OCI-LY3 (cell line): Measurements from ENCODE around the gene SHISA6.

Experiments
- H2AFZ ChIP-seq: fragments of 200-600, 300-600 bp; shearing (Covaris generic); 2 replicates; pipeline ENCODE4 v1.6.0; 2014; ENCODE audit warnings: antibody characterized with exemption, low read depth, low read length
- H3K27ac ChIP-seq: fragments of 200-600, 300-600 bp; sonication (generic); 2 replicates; pipeline ENCODE4 v1.5.1; 2014; ENCODE audit warnings: mild to moderate bottlenecking, low read length, moderate library complexity, mixed read lengths
- H3K27me3 ChIP-seq: fragments of 200-600, 300-600 bp; sonication (generic); 2 replicates; pipeline ENCODE4 v1.6.1; 2014; ENCODE audit warnings: low read depth, low read length, mixed read lengths
- H3K36me3 ChIP-seq: fragments of 200-600, 300-600 bp; sonication (generic); replicated peaks from 2 replicates; pipeline ENCODE3; 2014; ENCODE audit warnings: low read depth, low read length, mixed read lengths
- H3K4me1 ChIP-seq: fragments of 300-600, 200-600 bp; sonication (generic); 2 replicates; pipeline ENCODE4 v1.6.1; 2014; ENCODE audit warnings: low read length, mixed read lengths
- H3K4me2 ChIP-seq: fragments of 200-600, 300-600 bp; sonication (generic); 2 replicates; pipeline ENCODE4 v1.6.1; 2014; ENCODE audit warnings: low read length, mixed read lengths
- H3K4me3 ChIP-seq: fragments of 300-600, 200-600 bp; sonication (generic); 2 replicates; pipeline ENCODE4 v1.5.1; 2014; ENCODE audit warnings: antibody characterized with exemption, mild to moderate bottlenecking, low read length, moderate library complexity
- H3K79me2 ChIP-seq: fragments of 300-600, 200-600 bp; shearing (Covaris generic); 2 replicates; pipeline ENCODE4 v1.6.1; 2014; ENCODE audit warnings: mild to moderate bottlenecking, low read length, mixed read lengths
- H3K9ac ChIP-seq: fragments of 300-600, 200-600 bp; shearing (Covaris generic); 2 replicates; pipeline ENCODE4 v1.6.0; 2014; ENCODE audit warnings: mild to moderate bottlenecking, low read length, moderate library complexity
- H3K9me3 ChIP-seq: fragments of 200-600, 300-600 bp; shearing (Covaris generic); 2 replicates; pipeline ENCODE4 v1.6.1; 2014; ENCODE audit warnings: low read length, mixed read lengths; ENCODE audit not compliant: insufficient read depth
- H4K20me1 ChIP-seq: fragments of 200-600, 300-600 bp; sonication (generic); 2 replicates; pipeline ENCODE4 v1.6.1; 2016; ENCODE audit warnings: low read length, mixed read lengths; ENCODE audit not compliant: insufficient read depth
- EZH2phosphoT487 ChIP-seq: fragments of 200-600 bp; shearing (Covaris generic); IDR thresholded peaks from 2 replicates; pipeline ENCODE4 v1.6.1; 2018; ENCODE audit warnings: antibody characterized with exemption, mixed run types, low read depth
- TF ChIP-seq, protein P1 (sequence below): fragments of 200-600, 300-600 bp; sonication (generic); IDR thresholded peaks from 2 replicates; pipeline ENCODE4 v1.5.1; 2014; ENCODE audit warnings: antibody characterized with exemption, low read length, low read depth

SHISA6 gene

GRCh38 chr17:11245791-11246190 lies 4.8 kb downstream of the SHISA6 start:
- H4K20me1 ChIP-seq: no peaks in the 10 kb centered on the region
- no peak overlapping the region for H3K27ac ChIP-seq
- H3K79me2 ChIP-seq: no peaks in the 10 kb centered on the region
- no peak overlapping the region for H2AFZ ChIP-seq
- H3K4me3 ChIP-seq: no peak overlapping the region
- TF ChIP-seq, protein P1, sequence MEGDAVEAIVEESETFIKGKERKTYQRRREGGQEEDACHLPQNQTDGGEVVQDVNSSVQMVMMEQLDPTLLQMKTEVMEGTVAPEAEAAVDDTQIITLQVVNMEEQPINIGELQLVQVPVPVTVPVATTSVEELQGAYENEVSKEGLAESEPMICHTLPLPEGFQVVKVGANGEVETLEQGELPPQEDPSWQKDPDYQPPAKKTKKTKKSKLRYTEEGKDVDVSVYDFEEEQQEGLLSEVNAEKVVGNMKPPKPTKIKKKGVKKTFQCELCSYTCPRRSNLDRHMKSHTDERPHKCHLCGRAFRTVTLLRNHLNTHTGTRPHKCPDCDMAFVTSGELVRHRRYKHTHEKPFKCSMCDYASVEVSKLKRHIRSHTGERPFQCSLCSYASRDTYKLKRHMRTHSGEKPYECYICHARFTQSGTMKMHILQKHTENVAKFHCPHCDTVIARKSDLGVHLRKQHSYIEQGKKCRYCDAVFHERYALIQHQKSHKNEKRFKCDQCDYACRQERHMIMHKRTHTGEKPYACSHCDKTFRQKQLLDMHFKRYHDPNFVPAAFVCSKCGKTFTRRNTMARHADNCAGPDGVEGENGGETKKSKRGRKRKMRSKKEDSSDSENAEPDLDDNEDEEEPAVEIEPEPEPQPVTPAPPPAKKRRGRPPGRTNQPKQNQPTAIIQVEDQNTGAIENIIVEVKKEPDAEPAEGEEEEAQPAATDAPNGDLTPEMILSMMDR: no peak
- no peak for TF ChIP-seq EZH2phosphoT487
- H3K4me2 ChIP-seq: no peak overlapping the region
- no peaks in the 10 kb centered on the region for H3K4me1 ChIP-seq
- no peaks in the 10 kb centered on the region for H3K36me3 ChIP-seq
- H3K27me3 ChIP-seq: no peaks in the 10 kb centered on the region
- no peak overlapping the region for H3K9ac ChIP-seq
- no peaks in the 10 kb centered on the region for H3K9me3 ChIP-seq

GRCh38 chr17:11250161-11250560 lies 9.1 kb downstream of the SHISA6 start:
- Histone ChIP-seq H3K27me3 (no peaks in the 10 kb centered on the region), H3K9ac (no peak overlapping the region), H3K79me2 (no peaks in the 10 kb centered on the region), H3K4me2 (no peak overlapping the region), H2AFZ (no peak overlapping the region), H3K4me1 (no peaks in the 10 kb centered on the region), H3K27ac (no peak overlapping the region), H3K9me3 (no peaks in the 10 kb centered on the region), H3K36me3 (no peaks in the 10 kb centered on the region), H4K20me1 (no peaks in the 10 kb centered on the region), H3K4me3 (no peak overlapping the region)
- TF ChIP-seq, protein P1: no peak
- TF ChIP-seq EZH2phosphoT487: no peak

DNA sequence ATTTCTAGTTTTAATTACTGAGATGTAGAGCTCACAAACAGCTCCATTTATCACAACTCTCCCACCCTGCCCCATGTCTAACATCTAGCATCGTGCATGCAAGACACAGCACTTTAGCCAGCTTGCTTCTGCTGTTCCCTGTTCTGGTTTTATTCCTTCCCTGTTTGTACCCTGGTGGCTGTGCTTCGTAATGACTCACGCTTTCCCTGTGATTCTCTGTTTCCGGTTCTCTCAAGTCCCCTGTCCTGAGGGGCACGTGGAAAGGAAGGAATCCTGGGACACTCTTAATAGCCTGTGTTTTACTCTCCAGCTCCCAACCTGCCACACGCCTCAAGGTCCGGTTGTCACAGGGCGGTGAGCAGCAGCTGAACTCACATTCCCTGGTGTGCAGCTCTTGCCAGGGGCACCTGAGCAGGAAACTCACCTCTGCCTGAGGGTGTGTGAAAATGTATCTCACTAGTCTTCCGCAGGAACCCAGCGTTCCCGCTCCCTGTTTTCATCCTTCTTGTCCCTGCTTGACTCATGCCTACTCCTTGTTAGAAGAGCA lies 10.6 kb downstream of the SHISA6 start:
- Histone ChIP-seq H3K79me2 (no peaks in the 10 kb centered on the region), H3K27me3 (no peaks in the 10 kb centered on the region), H3K4me2 (no peak overlapping the region), H3K36me3 (no peaks in the 10 kb centered on the region), H3K4me3 (no peak overlapping the region), H2AFZ (no peak overlapping the region), H3K4me1 (no peaks in the 10 kb centered on the region), H3K9me3 (no peaks in the 10 kb centered on the region), H3K27ac (no peak overlapping the region), H3K9ac (no peak overlapping the region), H4K20me1 (no peaks in the 10 kb centered on the region)
- TF ChIP-seq, protein P1: no peak
- no peak for TF ChIP-seq EZH2phosphoT487

- no peak overlapping the region for H3K4me3 ChIP-seq
- H3K4me2 ChIP-seq: no peak overlapping the region
- H3K9me3 ChIP-seq: no peaks in the 10 kb centered on the region
- no peak overlapping the region for H2AFZ ChIP-seq
- no peaks in the 10 kb centered on the region for H4K20me1 ChIP-seq
- no peak overlapping the region for H3K9ac ChIP-seq
- TF ChIP-seq, protein P1: no peak
- TF ChIP-seq EZH2phosphoT487: no peak
- no peak overlapping the region for H3K27ac ChIP-seq
- no peaks in the 10 kb centered on the region for H3K4me1 ChIP-seq
- no peaks in the 10 kb centered on the region for H3K79me2 ChIP-seq
- H3K36me3 ChIP-seq: no peaks in the 10 kb centered on the region
- H3K27me3 ChIP-seq: no peaks in the 10 kb centered on the region
Measured at GRCh38 chr17:11252146-11252545, 11.1 kb downstream of the SHISA6 start.
